HG03558 (cell line): ENCODE data around the gene LEF1.
A peak's percentile ranks its signal among the peaks of the same experiment; 100 is the strongest.
"Not testable (repeated sequence)": the region's sequence is repeated elsewhere in the genome, so short reads cannot be mapped to it uniquely, and the experiment has no call there.

Source experiments
- ATAC-seq: cut with Tn5 transposase; IDR thresholded peaks from one replicate; pipeline ENCODE4 v1.9.1; 2021; ENCODE audit warnings: moderate number of reproducible peaks; ENCODE audit not compliant: unreplicated experiment; ENCODE audit errors: extremely low read depth

LEF1 gene

DNA sequence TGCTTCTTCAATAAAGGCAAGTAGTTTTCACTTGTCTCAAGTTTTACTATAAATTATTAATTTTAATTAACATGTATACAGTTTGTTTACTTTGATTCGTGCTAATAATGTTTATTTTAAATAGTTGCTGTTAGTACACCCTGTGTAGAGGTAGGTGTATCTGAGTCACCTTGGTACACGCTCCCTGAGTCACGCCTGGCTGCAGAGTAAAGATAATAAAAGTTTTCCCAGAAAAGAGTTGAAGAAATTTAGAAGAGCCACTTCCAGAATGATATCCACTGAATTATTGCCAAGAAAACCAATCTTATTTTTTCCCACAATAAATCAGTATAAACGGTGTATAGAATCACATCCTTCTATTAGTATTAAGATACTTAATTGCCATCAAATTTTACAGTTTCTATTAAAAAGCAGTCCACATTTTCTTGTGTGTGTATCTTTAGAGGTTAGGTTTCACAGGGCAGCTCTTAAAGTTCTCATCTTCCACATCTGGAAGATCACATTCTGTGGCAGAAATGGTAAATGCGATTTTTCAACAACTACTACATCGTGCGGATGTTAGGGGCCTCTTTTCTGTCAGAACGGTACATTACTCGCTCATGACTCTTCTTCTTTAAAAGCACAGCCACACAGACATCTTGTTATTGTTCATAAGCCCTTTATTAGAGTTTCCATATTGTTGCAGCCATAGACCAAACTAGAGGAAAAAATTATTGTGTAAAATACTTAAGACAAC is 123.6 kb downstream of the LEF1 start:
- ATAC-seq: no peak

DNA sequence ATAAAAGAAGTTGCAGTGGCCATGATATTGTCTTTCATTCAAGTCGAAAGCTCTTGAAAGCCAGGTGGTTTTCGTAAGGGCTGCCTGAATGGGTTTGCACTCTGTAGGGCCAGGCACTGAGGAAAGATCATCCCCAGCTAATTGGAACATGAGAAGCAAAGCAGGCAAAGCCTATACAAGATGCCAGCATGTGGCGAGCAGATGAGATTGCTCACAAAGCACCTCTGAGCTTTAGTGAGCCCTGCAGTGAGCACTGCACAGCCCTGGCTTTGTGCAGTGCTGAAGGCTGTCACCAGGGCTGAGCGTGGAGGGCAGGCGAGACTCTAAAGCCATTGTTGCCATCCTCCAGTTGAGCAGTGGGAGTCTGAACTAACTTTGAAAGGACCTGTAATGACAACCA is 125.2 kb downstream of the LEF1 start:
- ATAC-seq: no peak

DNA sequence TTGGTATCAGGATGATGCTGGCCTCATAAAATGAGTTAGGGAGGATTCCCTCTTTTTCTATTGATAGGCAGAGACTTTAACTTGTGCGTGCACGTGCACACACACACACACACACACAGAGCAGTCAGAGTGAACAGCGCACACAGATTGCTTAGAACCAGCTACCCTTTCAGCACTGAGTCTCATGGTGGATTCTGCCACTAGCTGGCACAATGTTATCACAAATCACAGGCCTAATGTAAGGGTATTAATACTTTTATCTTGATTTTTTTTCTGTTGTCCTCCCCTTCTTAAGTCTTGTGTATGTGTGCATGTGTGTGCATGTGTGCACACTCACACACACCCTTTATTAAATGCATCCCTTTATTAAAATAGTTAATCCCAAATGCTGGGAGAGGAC is 125.8 kb downstream of the LEF1 start:
- ATAC-seq: no peak

DNA sequence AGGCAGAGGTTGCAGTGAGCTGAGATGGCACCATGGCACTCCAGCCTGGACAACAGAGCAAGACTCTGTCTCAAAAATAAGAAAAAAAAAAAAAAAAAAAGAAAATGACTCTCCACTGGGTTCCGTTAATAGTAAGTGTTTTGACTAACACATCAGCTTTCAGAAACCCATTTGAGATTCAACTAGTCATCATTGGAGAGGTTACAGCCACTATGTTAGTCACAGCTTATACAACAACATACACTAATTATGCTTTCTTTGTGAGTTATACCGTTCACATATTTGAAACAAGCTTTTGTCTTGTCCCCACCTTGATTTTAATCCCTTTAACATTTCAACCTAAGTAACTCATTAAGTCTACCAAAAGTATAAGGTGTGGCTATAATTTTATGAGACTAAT is 130.8 kb downstream of the LEF1 start:
- ATAC-seq: no peak

DNA sequence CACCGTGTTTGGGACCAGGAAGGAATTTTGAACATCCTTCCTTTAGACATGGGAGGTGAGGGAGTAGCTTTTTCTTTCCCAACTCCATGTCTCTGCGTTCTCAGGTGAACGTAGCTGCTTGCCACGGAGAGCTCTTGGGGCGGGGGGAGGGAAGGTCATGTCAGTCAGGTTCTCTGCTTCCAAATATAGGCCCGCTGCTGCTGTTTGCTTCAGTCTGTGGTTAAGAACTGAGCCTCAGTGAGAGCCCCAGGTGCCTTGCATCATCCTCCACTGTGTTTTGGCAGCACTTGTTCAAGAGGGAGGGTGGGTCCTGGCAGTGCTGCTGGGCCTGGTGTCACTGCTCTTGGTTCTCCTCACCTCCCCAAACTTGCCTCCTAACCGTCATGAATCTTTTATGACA is 132.5 kb downstream of the LEF1 start:
- ATAC-seq: peak; percentile 78

DNA sequence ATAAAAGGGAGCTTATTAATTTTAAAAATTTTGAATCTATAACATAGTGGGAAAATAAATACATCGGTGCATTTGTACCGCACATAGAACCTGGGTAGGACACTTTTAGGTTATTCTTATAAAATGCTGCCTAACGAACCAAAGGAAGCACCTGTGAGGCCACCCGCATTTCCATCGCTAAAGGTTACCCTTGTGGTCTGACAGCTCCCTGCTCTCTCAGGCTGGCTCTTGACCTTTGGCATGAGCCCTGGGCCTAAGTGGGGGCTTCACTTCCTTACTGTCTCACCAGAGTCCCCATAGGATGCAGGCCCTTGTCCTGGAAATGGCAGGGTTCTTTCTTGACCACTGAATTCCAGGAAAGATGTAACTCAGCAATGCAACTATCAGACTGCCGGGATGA is 133.0 kb downstream of the LEF1 start:
- ATAC-seq: no peak

DNA sequence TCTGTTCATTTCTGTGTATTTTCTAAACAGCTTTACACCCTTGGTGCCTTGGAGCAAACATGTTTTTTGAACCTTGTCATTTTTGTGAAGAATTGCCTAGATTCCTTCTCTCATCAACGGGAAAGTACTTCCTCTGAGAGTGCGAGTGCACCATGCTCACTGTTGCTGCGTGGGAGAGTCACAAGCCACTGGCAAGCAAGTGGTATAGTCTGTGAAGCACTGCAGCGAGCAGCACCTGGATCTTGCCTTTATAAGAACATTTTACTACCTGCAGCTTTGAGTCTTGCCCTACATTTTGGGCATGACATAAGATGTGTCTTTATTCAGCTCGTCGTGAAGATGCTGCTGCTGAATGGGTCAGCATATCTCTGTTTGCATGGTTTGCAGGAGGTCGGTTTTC is 134.2 kb downstream of the LEF1 start:
- ATAC-seq: no peak

DNA sequence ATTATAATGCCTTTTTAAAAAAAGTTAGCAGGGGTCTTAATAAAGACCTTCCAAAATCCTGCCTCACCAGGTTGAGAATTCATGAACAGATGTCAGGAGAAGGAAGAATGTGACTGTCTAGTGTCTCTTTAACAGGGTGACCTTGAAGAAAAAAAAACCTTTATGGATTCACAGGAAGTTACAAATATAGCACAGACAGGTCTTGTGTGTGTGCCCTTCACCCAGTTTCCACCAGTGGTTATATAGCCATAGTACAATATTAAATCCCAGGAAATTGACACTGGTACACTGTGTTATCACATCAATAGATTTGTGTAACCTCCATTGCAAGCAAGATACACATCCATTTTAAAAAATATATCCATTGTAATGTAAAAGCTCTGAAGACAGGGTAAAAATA is 135.4 kb downstream of the LEF1 start:
- ATAC-seq: no peak

DNA sequence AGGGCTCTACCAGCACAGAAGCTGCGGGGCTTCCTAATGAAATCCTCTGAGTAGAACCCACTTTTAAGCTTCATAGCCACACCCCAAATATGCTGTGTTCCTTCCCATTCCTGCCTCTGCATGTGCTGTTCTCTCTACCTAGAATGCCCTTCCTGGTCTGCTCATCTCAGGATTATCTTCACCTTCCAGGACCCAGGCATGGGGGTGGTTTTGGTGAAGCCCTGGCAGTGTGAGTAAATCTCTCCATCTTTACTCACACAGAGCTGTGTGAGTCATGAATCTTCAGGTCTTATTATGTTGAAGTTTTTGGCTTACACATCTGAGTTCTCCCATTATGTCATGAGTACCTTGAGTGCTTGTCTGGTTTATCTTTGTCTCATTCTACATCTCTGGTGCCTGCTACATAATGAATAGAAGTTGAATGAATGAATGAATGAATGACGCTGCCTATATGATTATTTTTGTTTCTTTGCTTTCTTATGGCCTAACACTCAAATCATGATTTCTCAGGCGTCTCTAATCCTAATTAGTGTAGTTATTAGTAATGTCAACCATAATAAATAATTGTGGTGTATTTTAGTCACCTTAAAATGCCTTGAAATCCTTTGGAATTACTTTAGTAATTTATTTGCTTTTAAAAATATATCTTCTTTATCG is 137.2 kb downstream of the LEF1 start:
- no peak for ATAC-seq

DNA sequence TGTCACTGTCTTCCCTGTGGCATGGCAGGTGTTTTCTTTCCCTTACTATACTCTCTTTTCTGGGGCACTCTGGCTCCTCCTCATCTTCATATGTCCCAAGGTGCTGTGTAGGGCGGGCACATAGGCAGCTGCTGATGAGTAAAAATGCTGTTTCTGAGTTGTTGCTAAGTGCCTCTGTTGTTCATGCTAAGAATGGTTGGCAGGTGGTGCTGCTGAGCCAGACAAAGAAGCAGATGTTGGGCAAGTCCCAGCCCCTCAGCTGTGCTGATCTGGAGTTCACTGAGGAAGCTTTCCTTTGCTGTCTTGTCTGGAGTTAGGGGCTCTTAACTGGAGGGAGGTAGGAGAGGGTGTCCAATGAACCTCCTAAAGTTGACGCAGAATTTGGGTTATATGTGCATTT is 138.4 kb downstream of the LEF1 start:
- ATAC-seq: peak; percentile 95

DNA sequence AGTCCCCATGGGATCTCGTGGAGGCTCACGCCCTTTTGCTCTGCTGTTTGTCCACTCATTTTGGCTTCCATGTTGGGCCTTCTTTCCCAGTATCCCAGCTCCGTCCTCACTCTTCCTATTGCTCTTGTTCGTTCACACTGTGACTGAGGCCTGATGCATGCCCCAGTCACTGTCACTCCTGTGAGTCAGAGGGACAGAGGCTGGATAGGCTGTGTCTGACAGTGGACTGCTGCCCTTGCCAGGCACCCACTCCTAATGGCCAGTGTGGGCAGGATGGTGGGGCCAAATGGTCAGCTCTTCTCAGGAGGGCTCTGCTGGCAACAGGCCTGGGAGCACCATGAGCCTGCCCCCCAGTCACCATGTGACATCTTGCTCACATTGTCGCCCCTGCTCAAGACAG is 139.0 kb downstream of the LEF1 start:
- ATAC-seq: no peak

DNA sequence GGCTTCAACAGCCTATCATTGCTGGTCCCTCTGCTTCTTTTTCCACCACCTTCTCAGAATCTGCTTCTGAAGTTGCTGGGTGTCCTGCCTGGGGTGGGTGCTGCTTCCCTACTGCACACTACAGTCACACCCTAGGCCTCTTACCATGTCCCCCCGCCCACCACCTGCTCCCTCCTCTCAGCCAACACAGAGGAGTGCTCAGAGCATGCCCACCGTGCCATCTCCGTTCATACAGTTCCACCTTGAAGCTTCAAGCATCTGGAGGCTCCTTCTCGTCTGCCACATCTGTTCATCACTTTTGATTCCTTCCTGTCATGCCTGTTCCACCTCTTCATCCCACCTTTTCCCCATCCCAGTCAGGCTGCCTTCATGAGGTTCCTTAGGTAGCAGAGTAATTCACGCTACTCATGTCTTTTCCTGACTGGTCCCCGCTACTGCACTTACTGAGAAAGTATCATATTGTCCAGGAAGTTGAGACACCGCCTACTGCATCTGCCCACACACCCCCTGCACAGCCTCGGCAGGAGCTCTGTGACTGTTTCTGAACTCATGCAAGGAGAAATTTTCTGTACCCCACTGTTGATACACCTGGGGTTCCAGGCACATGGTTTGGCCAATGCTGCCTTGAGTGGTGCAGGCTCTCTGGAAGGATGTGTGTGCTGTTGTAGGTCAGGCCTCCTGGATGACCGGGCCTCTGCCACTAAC is 139.6 kb downstream of the LEF1 start:
- no peak for ATAC-seq

DNA sequence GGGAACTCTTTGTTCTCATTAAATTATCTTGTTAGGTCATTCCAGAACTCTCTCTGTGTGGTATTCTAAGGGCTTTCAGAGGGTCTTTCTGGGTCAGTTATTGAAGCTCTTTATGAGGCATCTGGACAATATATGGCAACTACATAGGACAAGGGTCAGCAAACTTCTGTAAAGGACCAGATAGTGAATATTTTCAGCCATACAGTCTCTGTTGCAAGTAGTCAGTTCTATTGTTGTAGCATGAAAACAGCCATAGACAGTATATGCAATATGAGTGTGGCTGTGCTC is 143.9 kb downstream of the LEF1 start:
- ATAC-seq: no peak

DNA sequence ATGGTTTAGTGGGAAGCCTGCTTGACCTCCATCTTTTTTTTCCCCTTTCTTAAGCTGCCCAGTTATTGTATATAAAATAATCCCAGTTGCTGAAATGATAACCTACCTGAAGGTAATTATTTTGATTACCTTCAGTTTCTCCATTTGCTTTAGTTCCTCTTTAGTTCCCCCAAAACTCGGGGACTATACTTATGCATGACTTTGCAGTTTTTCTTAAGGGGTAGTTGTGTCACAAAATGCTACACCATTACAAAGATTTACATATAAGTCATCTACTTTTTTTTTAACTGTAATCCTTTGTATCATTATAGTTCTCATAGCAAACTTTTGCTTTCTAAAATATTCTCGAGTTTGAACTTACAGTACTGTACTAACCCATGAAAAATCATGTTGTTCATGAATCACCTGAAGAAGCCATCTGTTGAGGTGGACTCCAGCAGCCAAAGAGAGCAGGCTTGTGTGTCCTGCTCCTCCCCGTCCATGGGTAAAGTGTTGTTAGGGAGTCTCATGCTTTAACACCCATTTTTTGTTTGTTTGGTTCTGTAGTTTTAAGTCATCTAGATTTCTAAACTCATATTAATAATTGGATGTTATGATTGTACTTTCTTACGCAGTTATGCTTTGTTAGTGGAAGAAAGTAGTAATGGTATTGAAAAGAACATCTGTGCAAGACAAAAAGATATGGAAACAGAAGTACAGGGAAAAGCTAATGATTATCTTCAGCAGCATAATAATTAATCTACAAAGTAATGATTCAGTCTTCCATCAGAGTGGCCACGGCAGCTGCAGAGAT is 144.5 kb downstream of the LEF1 start:
- no peak for ATAC-seq

DNA sequence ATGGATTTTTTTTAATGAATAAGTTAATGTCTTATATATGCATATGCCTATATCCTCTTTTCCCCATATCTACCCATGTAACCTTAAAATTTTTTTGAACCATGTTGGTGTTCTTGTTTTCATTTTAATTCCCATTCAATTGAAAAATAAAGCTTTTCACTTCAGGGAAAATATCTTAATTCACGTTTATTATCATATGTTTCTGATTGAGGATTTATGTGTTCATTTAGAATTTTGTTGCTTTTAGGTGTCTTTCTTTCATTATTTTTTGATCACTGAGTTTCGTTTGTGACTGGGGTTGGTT is 149.9 kb downstream of the LEF1 start:
- ATAC-seq: no peak

DNA sequence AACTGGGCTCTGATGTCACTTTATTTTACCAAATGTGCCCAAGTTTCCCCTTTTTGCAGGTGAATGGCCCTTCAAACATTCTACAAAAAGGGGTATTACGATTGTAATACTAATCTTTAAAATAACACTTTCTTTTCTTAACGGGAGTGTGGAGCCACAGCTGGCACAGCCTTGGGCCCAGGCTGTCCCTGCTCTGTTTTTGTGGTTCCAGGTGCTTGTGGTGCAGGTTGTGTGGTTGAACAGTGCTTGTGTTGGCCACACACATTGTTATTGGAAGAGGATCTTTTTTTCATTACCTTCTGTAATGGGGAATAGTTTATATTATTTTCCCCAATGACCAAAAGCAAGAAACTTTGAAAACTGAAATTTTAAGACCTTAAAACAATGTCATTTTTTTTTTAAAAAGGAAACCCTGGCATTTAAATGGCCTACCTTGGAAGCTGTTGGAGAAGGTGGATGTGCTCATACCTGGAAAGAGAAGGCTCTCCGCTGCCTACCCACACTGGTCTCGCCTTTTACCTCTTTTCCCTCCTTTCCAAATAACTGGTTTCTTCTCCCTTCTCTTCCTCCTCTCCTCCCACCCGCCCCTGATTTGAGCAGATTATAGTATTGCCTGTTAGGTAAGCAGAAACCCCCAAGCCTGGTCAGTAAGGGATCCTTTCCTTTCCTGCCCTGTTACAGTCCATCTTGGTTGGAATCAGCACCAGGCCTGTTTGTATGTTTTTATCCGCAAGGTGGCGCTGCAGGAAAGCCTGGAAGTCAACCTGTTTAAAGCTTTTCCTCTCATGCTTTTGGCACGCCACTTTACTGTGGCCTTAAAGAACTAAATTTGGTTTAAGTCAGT is 150.5 kb downstream of the LEF1 start:
- ATAC-seq: no peak

DNA sequence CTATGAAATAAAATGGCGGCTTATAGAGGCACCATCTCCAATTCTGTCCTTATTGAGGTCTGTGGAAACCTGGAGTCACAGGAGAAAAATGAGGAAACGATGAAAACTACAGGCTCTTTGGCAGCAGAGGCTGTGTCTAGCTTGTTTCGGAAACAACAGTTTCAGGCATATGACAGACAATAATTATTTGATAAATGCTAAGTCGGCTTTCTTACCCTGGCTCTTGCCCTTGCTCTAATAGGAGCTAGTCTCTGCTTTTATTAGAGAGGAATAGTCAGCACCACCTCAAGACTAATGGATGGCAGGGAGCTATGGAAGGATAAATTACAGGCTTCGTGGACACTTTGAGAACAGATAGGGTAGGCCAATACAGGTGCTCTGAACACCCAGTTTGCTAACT is 154.8 kb downstream of the LEF1 start:
- no peak for ATAC-seq

DNA sequence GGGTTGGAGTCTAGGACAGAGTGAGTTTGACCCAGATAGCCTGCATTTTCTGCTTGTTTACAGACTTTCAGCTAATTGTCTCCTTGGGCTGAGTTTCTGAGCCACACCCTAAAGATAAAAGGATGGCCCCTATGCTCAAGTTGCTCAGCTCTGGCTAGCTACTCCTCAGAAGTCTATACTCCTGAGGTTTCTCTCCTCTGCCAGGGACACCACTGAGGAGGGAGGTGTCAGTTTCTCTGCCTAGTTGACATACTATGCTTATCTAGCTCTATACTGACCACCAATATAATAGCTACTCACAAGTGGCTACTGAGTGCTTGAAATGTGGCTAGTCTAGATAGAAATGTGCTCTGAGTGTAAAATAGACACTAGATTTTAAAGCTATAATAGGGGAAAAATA is 155.4 kb downstream of the LEF1 start:
- no peak for ATAC-seq

DNA sequence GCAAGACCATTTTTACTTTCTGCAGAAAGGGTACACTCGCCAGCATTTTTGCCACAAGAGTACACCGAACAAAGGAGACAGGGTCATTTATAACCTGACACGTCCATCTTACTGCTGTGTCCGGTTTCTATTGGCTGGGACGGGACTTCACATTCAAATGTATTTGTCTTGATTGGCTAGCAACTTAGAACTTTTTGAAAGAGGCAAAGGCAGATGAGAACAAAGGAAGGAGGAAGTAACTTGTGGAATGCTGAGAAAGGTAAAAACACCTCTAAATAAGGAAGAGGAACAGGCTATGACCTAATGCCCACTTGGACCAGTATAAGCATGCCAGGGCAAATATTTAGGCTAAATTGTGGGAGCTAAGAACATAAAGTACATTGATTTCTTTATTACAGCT is 156.3 kb downstream of the LEF1 start:
- ATAC-seq: not testable (repeated sequence)

DNA sequence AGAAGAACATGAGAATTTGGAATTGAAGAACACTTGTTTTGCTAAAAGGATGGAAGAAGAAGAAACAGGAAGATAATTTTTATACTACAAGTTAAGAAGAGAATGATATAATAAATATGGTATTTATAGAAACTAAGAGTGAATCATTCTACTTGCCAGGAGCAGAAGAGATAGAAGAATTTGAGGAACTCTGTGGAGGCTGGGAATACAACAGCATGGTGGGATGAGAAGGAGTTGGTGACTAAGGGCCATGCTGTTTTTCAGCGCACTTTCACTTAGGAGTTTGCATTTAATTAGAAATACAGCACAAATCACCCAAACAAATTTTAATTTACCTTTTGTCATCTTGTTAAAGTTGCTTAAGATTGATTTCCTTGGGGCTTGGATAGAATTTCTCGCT is 158.6 kb downstream of the LEF1 start:
- no peak for ATAC-seq
